VCaP (cell line): ENCODE data around the gene NEDD4L.

Experiments used
- H3K27ac ChIP-seq: fragments of 450-650 bp; 2 replicates; pipeline ENCODE4 v1.5.1; 2017
- CTCF ChIP-seq: fragments of 450-650 bp; conservative IDR thresholded peaks from 2 replicates; pipeline ENCODE4 v1.5.1; 2017; ENCODE audit warnings: mild to moderate bottlenecking, moderate library complexity

Gene NEDD4L

GRCh38 chr18:58276789-58277739 lies 233.0 kb downstream of the NEDD4L start:
- TF ChIP-seq CTCF, result no peak
- peak overlapping the region; percentile 27; the same call in 1 of the 2 replicates for H3K27ac ChIP-seq

- no peak for TF ChIP-seq CTCF
- 0 out of 2 replicates have a peak overlapping the region, but pooled peaks have one; percentile 16 for H3K27ac ChIP-seq
These were observed 235.6 kb downstream of the NEDD4L start for GRCh38 chr18:58279504-58280175.

- TF ChIP-seq CTCF, result no peak
- peak overlapping the region; percentile 16; the same call in 1 of the 2 replicates for H3K27ac ChIP-seq
These were observed 236.2 kb downstream of the NEDD4L start for GRCh38 chr18:58280191-58280590.

- H3K27ac ChIP-seq, result peak overlapping the region; percentile 90; the same call in 1 of the 2 replicates
These were observed 238.8 kb downstream of the NEDD4L start for GRCh38 chr18:58282872-58283271.

GRCh38 chr18:58284699-58285448 lies 240.8 kb downstream of the NEDD4L start:
- peak overlapping the region; percentile 90 for H3K27ac ChIP-seq
- no peak for TF ChIP-seq CTCF

GRCh38 chr18:58285449-58286130 lies 241.6 kb downstream of the NEDD4L start:
- peak overlapping the region; percentile 90 for H3K27ac ChIP-seq
- TF ChIP-seq CTCF, result no peak

GRCh38 chr18:58286632-58287352 lies 242.8 kb downstream of the NEDD4L start:
- peak overlapping the region; percentile 90 for H3K27ac ChIP-seq
- no peak for TF ChIP-seq CTCF
